ENCODE measurements around the gene PIK3R5.

PIK3R5 gene

DNA sequence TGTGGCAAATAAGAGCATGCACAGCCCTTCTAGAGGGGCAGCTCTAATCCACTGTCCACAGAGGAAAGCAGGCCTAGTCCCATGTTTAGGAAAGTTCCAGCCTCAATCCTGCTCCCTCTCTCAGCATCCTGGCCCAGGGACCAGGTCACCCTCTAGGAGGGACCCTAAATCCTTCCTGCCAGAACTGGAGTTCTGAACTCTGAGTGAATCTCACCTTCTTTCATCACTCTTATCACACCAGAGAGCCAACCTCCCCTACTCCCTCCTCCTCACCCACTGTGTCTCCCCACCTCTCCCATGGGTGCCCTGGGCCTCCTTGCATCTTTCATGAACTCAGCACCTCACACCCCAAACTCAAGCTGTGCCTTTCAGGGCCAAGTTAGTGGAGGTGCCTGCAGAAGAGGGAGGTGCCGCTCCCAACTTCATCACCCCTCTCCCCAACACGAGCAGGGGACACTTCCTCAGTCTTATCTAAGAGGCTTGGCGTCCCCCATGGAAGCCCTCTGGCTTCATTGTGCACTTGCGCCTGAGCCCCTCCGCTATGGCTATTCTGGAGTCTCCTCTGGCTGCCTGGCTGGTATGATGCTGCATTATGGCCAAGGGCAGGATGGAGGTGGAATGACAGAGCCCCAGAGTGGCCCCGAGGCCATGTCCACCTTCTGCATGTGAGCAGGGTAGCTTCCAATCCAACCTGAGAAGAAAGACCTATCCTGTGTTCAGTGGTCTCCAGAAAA is 129.7 kb downstream of the PIK3R5 start:
- Histone ChIP-seq H3K27me3 (replicated peaks) (no peaks in the 10 kb centered on the region), H3K4me3 (ENCODE audit: low read depth, low read length) (no peak overlapping the region), H3K36me3 (replicated peaks) (no peaks in the 10 kb centered on the region), H3K27ac (no peak overlapping the region)
- TF ChIP-seq, protein P1, sequence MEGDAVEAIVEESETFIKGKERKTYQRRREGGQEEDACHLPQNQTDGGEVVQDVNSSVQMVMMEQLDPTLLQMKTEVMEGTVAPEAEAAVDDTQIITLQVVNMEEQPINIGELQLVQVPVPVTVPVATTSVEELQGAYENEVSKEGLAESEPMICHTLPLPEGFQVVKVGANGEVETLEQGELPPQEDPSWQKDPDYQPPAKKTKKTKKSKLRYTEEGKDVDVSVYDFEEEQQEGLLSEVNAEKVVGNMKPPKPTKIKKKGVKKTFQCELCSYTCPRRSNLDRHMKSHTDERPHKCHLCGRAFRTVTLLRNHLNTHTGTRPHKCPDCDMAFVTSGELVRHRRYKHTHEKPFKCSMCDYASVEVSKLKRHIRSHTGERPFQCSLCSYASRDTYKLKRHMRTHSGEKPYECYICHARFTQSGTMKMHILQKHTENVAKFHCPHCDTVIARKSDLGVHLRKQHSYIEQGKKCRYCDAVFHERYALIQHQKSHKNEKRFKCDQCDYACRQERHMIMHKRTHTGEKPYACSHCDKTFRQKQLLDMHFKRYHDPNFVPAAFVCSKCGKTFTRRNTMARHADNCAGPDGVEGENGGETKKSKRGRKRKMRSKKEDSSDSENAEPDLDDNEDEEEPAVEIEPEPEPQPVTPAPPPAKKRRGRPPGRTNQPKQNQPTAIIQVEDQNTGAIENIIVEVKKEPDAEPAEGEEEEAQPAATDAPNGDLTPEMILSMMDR (IDR thresholded peaks at IDR 0.05; ENCODE audit: low read depth, low read length, missing control alignments): no peak
- in situ Hi-C loops (cut with HindIII; ENCODE audit: low pct_ligation_motif_present, low sequenced_read_pairs): no loop called here
- no peak for DNase-seq

DNA sequence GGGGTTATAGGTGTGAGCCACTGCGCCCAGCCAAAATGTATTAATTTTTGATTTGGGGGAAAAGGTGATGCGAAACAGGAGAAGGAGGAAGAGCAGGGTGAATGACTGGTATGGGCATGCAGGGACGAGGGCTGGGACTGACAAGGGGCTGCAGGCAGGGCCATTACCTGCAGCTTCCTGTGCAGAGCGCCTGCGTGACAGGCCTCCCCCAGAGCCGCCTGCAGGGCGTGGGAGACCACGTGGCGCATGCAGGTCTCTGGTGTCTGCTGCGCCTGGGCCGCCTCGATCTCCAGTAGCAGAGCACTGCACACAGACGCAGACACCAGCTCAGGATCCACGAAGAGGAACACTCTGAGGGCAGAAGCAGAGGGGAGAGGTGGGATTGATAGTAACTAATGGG is 130.4 kb downstream of the PIK3R5 start:
- H3K27me3 ChIP-seq (replicated peaks): no peaks in the 10 kb centered on the region
- no peak for DNase-seq
- H3K4me3 ChIP-seq (ENCODE audit: low read depth, low read length): no peak overlapping the region
- H3K27ac ChIP-seq: no peak overlapping the region
- TF ChIP-seq, protein P1 (IDR thresholded peaks at IDR 0.05; ENCODE audit: low read depth, low read length, missing control alignments): no peak
- in situ Hi-C loops (cut with HindIII; ENCODE audit: low pct_ligation_motif_present, low sequenced_read_pairs): no loop called here
- no peaks in the 10 kb centered on the region for H3K36me3 ChIP-seq (replicated peaks)

DNA sequence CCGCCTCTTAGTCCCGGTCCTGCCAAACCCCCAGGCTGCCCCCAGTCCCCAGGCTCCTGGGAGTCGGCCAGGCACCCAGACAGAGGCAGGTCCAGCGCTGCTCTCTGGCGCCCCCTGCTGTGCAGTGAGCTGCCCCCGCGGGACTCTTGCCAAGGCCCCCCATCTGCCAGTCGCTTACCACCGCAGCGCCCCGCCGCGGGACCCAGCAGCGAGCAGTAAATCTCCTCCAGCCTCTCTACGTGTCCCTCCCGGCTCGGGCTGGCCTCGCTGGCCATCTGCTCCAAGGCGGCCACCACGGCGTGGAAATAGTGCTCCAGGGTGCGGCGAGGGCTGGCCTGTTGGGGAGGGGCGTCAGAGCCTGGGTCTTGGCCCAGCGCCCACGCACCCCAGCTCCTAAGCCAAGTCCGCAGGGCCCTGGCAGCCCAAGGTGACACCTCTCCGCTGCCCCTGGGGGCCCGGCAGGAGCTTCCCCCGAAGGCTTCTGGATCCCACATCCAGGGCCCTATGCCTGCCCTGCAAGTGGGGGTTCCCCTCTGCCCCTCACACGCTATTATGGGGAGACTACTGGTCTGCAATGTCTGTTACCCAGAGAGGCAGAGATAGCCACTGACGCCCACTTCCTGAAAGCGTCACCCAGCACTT is 132.7 kb downstream of the PIK3R5 start:
- in situ Hi-C loops (cut with HindIII; ENCODE audit: low pct_ligation_motif_present, low sequenced_read_pairs): no loop called here
- DNase-seq: no peak
- Histone ChIP-seq H3K4me3 (ENCODE audit: low read depth, low read length) (no peak overlapping the region), H3K27me3 (replicated peaks) (no peaks in the 10 kb centered on the region), H3K36me3 (replicated peaks) (no peaks in the 10 kb centered on the region), H3K27ac (no peak overlapping the region)
- TF ChIP-seq, protein P1 (IDR thresholded peaks at IDR 0.05; ENCODE audit: low read depth, low read length, missing control alignments): peak; percentile 62

DNA sequence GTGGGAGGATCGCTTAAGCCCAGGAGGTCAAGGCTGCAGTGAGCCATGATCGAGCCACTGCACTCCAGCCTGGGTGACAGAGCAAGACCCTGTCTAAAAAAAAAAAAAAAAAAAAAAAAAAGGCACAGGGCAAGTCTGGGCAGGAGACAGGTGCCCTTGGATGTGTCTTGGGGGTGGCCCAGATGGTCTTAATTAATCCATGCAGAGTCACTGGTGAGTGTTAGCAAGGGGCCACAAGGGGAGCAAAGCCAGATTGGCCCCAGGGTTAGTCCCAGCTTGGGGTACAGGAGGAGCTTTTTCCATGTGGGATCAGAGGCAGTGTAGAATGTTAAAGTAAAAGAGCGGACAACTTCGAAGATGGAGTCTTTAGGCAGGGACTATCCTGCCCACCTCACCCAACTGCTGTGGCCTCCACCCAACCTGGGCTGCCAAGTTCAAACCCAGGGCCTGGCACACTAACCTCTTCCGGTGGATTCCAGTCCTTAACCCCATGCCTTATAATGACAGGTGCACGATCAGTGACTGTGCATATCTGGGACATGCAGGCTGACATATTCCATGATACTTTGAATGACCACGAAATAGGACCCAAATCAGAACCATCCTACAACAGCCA is 134.2 kb downstream of the PIK3R5 start:
- H3K27me3 ChIP-seq (replicated peaks): no peaks in the 10 kb centered on the region
- H3K27ac ChIP-seq: no peak overlapping the region
- no peaks in the 10 kb centered on the region for H3K36me3 ChIP-seq (replicated peaks)
- no peak overlapping the region for H3K4me3 ChIP-seq (ENCODE audit: low read depth, low read length)
- in situ Hi-C loops (cut with HindIII; ENCODE audit: low pct_ligation_motif_present, low sequenced_read_pairs): no loop called here
- TF ChIP-seq, protein P1 (IDR thresholded peaks at IDR 0.05; ENCODE audit: low read depth, low read length, missing control alignments): no peak
- DNase-seq: no peak

DNA sequence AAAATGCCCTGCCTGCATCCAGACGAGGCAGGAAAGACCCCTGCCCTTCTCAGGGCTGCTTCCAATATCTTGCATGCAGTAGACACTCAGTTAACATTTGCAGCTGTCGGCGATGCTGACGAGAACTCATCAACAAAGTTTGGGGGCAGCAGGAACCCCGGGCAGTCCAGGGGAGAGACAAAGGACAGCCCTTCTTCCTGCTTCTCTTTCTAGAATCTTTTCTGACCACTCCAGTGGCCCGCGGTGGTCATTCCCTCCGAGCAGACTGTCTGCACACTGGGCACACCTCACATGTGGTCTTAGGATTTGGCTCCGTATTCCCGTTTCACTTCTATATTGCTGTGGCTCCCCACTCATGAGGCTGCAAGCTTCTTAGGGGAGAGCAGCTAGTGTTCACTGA is 135.4 kb downstream of the PIK3R5 start:
- in situ Hi-C loops (cut with HindIII; ENCODE audit: low pct_ligation_motif_present, low sequenced_read_pairs): no loop called here
- Histone ChIP-seq H3K36me3 (replicated peaks) (no peaks in the 10 kb centered on the region), H3K27me3 (replicated peaks) (no peaks in the 10 kb centered on the region), H3K27ac (no peak overlapping the region), H3K4me3 (ENCODE audit: low read depth, low read length) (no peak overlapping the region)
- TF ChIP-seq, protein P1 (IDR thresholded peaks at IDR 0.05; ENCODE audit: low read depth, low read length, missing control alignments): no peak
- no peak for DNase-seq
